Measurements from ENCODE around the gene MFSD1.

Gene MFSD1

DNA sequence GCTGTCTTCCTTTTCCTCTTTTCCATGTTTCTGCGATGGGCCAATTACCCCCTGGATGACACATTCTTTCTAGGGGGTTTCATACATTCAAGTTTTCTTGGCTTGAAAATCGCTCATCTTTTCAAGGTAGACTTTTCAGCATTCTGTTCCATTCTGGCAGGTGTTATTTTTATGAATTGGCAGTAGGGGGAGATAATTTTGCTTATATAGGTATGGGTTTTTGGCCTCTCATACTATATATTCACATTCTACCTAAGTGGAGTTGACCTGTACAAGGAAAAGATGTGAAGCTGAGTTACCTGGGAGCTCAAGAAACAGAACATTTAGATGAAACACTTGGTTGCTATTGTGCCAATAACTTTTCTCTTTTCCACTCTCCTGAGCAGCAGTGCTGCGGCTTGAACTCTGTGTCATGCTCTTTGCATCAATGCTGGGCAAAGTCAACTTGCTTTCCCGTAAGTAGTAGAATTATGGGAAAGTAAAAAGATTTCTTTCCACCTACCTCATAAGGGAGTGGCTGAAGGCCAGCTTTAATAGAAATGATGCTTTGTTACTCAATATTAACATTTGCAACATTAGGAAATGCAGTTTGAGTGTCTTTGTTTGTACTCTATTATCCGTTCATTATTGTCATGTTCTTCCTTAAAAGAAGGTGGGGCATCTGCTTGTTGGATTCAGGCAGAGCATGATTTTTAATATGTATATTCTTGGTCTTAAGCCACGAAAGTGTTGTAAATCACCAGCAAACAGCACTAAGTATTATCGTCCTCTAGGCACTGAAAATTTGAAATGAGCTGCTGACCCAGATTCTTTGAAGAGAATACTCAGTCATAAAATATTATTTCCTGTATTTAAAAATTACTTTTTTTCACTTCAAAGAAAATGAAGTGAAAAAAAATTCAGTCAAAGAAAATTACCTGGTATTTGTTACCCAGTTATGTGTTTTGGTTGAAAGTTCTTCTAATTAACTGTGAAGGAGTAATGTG lies 27.7 kb upstream of the MFSD1 start:
- TF ChIP-seq, protein P1, sequence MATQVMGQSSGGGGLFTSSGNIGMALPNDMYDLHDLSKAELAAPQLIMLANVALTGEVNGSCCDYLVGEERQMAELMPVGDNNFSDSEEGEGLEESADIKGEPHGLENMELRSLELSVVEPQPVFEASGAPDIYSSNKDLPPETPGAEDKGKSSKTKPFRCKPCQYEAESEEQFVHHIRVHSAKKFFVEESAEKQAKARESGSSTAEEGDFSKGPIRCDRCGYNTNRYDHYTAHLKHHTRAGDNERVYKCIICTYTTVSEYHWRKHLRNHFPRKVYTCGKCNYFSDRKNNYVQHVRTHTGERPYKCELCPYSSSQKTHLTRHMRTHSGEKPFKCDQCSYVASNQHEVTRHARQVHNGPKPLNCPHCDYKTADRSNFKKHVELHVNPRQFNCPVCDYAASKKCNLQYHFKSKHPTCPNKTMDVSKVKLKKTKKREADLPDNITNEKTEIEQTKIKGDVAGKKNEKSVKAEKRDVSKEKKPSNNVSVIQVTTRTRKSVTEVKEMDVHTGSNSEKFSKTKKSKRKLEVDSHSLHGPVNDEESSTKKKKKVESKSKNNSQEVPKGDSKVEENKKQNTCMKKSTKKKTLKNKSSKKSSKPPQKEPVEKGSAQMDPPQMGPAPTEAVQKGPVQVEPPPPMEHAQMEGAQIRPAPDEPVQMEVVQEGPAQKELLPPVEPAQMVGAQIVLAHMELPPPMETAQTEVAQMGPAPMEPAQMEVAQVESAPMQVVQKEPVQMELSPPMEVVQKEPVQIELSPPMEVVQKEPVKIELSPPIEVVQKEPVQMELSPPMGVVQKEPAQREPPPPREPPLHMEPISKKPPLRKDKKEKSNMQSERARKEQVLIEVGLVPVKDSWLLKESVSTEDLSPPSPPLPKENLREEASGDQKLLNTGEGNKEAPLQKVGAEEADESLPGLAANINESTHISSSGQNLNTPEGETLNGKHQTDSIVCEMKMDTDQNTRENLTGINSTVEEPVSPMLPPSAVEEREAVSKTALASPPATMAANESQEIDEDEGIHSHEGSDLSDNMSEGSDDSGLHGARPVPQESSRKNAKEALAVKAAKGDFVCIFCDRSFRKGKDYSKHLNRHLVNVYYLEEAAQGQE (IDR thresholded peaks at IDR 0.05; ENCODE audit: insufficient read depth in 1 of 2, low read depth in 2 of 2, low read length in 2 of 2) = no peak
- TF ChIP-seq POLR2AphosphoS5 (IDR thresholded peaks at IDR 0.05; ENCODE audit: low read depth, low read length) = no peak
- TF ChIP-seq FOXP2 (optimal IDR thresholded peaks at IDR 0.05; ENCODE audit: borderline replicate concordance, extremely low read depth, extremely low read length, insufficient read depth) = no peak
- no peak for TF ChIP-seq TAF1 (IDR thresholded peaks at IDR 0.05; ENCODE audit: borderline replicate concordance, insufficient read depth, low read length)
- TF ChIP-seq SIN3A (IDR thresholded peaks at IDR 0.05; ENCODE audit: borderline replicate concordance, insufficient read depth, low read length) = no peak

DNA sequence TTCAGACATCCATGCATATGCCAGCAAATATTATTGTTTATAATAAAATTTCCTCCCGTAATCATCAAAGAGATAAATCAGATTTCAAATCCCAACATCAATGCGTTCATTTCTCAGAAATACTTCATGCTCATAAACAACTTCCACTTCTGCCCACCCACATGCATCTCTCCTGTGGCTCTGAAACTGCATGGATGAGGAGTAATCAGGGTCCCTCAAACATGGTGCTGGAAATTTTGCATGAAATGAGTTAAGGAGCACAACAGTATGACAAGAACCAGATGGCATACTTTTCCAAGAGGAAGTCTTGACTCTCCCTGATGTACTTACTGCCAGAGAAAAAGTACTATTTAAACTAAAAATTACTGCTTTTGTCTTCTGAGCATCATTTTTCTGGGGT lies 26.9 kb upstream of the MFSD1 start:
- TF ChIP-seq FOXP2 (optimal IDR thresholded peaks at IDR 0.05; ENCODE audit: borderline replicate concordance, extremely low read depth, extremely low read length, insufficient read depth) (no peak), POLR2AphosphoS5 (IDR thresholded peaks at IDR 0.05; ENCODE audit: low read depth, low read length) (no peak), TAF1 (IDR thresholded peaks at IDR 0.05; ENCODE audit: borderline replicate concordance, insufficient read depth, low read length) (no peak), SIN3A (IDR thresholded peaks at IDR 0.05; ENCODE audit: borderline replicate concordance, insufficient read depth, low read length) (no peak)
- TF ChIP-seq, protein P1 (IDR thresholded peaks at IDR 0.05; ENCODE audit: insufficient read depth in 1 of 2, low read depth in 2 of 2, low read length in 2 of 2) = no peak

DNA sequence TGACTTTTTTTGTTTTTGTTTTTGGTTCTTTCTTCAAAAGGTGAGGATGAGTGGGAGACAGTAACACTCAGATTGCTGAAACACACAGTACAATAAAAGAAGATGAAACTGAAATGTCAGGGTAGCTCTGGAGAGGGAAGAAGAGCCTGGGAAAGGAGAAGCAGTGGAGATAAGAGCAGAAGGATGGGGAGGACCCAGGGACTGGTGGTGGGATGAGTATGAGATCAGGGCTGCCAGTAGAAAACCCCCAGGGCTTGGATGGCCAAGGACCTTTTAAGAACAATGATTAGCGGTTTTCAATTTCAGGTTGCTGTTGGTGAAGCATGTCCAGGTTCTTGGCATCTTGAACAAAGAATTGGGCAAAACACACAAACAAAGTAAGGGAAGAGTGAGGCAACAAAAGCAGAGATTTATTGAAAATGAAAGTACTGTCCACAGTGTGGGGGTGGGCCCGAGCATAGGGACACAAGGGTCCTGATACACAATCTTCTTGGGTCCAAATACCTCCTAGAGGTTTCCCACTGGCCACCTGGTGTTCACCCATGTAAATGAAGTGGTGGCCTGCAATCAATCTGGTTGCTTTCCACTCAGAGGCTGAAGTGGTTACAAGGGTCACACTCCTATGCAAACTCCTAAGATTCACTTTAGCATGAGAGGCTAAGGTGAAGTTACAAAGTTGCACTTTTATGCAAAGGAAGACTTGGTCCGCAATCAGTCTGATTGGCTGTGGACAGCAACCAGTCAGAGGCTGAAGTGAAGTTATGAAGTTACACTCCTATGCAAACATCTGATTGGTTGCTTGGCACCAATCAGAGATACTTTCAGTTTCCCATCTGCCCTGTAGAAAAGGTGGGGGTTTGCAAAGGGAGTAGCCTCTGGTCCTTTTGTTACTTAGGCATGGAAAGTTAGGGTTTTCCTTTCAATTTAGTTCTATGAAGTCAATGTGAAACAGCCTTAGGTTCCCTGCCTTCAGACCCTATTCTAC lies 26.1 kb upstream of the MFSD1 start:
- TF ChIP-seq, protein P1 (IDR thresholded peaks at IDR 0.05; ENCODE audit: insufficient read depth in 1 of 2, low read depth in 2 of 2, low read length in 2 of 2) = no peak
- TF ChIP-seq FOXP2 (optimal IDR thresholded peaks at IDR 0.05; ENCODE audit: borderline replicate concordance, extremely low read depth, extremely low read length, insufficient read depth) = no peak
- TF ChIP-seq TAF1 (IDR thresholded peaks at IDR 0.05; ENCODE audit: borderline replicate concordance, insufficient read depth, low read length) = no peak
- no peak for TF ChIP-seq SIN3A (IDR thresholded peaks at IDR 0.05; ENCODE audit: borderline replicate concordance, insufficient read depth, low read length)
- TF ChIP-seq POLR2AphosphoS5 (IDR thresholded peaks at IDR 0.05; ENCODE audit: low read depth, low read length) = no peak

DNA sequence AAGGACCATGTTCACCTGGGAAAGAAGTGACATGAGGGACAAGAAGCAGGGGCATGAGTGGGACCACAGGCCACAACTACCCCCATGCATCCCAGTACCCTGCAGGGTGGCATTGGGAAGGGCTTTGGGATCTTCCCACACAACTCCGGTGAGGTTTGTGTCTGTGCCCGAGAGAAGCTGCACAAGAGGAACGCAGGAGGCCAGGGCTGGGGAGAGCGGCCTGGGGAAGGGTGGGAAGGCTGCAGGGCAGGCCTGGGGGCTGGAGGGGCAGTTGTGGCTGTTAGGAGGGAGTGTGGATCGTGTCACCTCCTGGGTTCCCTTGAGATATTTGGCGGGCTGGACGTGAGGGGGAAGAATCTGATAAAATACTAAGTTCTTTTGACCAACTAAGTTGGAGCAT lies 25.3 kb upstream of the MFSD1 start:
- no peak for TF ChIP-seq SIN3A (IDR thresholded peaks at IDR 0.05; ENCODE audit: borderline replicate concordance, insufficient read depth, low read length)
- no peak for TF ChIP-seq FOXP2 (optimal IDR thresholded peaks at IDR 0.05; ENCODE audit: borderline replicate concordance, extremely low read depth, extremely low read length, insufficient read depth)
- no peak for TF ChIP-seq POLR2AphosphoS5 (IDR thresholded peaks at IDR 0.05; ENCODE audit: low read depth, low read length)
- TF ChIP-seq, protein P1 (IDR thresholded peaks at IDR 0.05; ENCODE audit: insufficient read depth in 1 of 2, low read depth in 2 of 2, low read length in 2 of 2) = no peak
- no peak for TF ChIP-seq TAF1 (IDR thresholded peaks at IDR 0.05; ENCODE audit: borderline replicate concordance, insufficient read depth, low read length)
